T-cell (primary cell): ENCODE data around the gene CDO1. TPM values are rescaled to one million over a fixed set of nuclear protein-coding genes. Genes with fewer than 3 reads are reported as not detected.

Source experiments
- ATAC-seq, 4 experiments: fragments of 200-7000 bp in 3 of 4; fragments of 150-1000 bp in 1 of 4; cut with Tn5 transposase; replicated peaks in 1 of 4; 1 replicate in 3 of 4; 2 replicates in 1 of 4; pipeline ENCODE4 v1.10.0; 2021; ENCODE audit warnings: moderate library complexity in 3 of 4, mild to moderate bottlenecking in 2 of 4, moderate number of reproducible peaks in 1 of 4
- CTCF ChIA-PET, 2 donors: fragments of 300-600 bp; sonication (Branson Sonifier 250); formaldehyde crosslinking; loops; one replicate each; lab custom pipeline; 2022; ENCODE audit warnings: antibody characterized with exemption in 2 of 2; lab: Charles Lee
- POLR2A ChIA-PET, 2 donors: fragments of 300-600 bp; sonication (Branson Sonifier 250); formaldehyde crosslinking; loops; one replicate each; lab custom pipeline; 2022; ENCODE audit warnings: antibody characterized with exemption in 2 of 2; lab: Charles Lee
- DNase-seq, 35 experiments: peaks; one replicate each; pipeline versions ENCODE4 v3.0.0 to v3.0.0-alpha.2; 2013 to 2023
- H3K27ac ChIP-seq: one replicate; pipeline ENCODE4 v1.5.1; 2013; ENCODE audit warnings: low read length
- H3K27me3 ChIP-seq, 2 experiments: replicated peaks in 1 of 2; 1 replicate in 1 of 2; 2 replicates in 1 of 2; pipeline versions ENCODE4 v1.6.1 to v1.7.0; 2013; ENCODE audit warnings: low read length in 1 of 2, mixed read lengths in 1 of 2; ENCODE audit not compliant: control insufficient read depth in 2 of 2, insufficient read depth in 2 of 2; ENCODE audit errors: extremely low read depth in 1 of 2
- H3K36me3 ChIP-seq, 2 donors: 1 replicate in 1 of 2; 2 replicates in 1 of 2; pipeline versions ENCODE4 v1.6.1 to v1.7.0; 2013; ENCODE audit warnings: low read length in 1 of 2; ENCODE audit not compliant: control insufficient read depth in 2 of 2, insufficient read depth in 1 of 2; ENCODE audit errors: extremely low read depth in 1 of 2
- H3K4me1 ChIP-seq, 2 experiments: 1 replicate in 1 of 2; 2 replicates in 1 of 2; pipeline versions ENCODE4 v1.6.1 to v1.7.0; 2013; ENCODE audit warnings: low read length in 2 of 2, mixed read lengths in 1 of 2; ENCODE audit not compliant: insufficient read depth in 2 of 2, control insufficient read depth in 1 of 2; ENCODE audit errors: extremely low read depth in 1 of 2
- H3K4me3 ChIP-seq, 2 donors: 1 replicate in 1 of 2; 2 replicates in 1 of 2; pipeline versions ENCODE4 v1.5.1 to v1.7.0; 2013; ENCODE audit warnings: mild to moderate bottlenecking in 2 of 2, low read length in 1 of 2, moderate library complexity in 1 of 2; ENCODE audit not compliant: control insufficient read depth in 1 of 2; ENCODE audit errors: extremely low read depth in 1 of 2
- H3K9me3 ChIP-seq: 2 replicates; pipeline ENCODE4 v1.7.0; 2013
- H3K27ac Mint-ChIP-seq, 2 donors: one replicate each; pipeline ENCODE4 v1.8.0; 2020 to 2021; ENCODE audit warnings: mild to moderate bottlenecking in 2 of 2, mixed read lengths in 2 of 2
- H3K27me3 Mint-ChIP-seq, 2 donors: one replicate each; pipeline ENCODE4 v1.8.0; 2021 to 2022; ENCODE audit warnings: mixed read lengths in 2 of 2
- H3K36me3 Mint-ChIP-seq: one replicate; pipeline ENCODE4 v1.8.0; 2021; ENCODE audit warnings: mixed read lengths
- H3K4me1 Mint-ChIP-seq, 3 donors: one replicate each; pipeline ENCODE4 v1.8.0; 2020 to 2022; ENCODE audit warnings: mixed read lengths in 3 of 3, mild to moderate bottlenecking in 1 of 3
- H3K4me3 Mint-ChIP-seq, 3 donors: one replicate each; pipeline ENCODE4 v1.8.0; 2020 to 2022; ENCODE audit warnings: mild to moderate bottlenecking in 3 of 3, mixed read lengths in 3 of 3, moderate library complexity in 3 of 3
- H3K9me3 Mint-ChIP-seq, 3 donors: one replicate each; pipeline ENCODE4 v1.8.0; 2020 to 2022; ENCODE audit warnings: mixed read lengths in 3 of 3
- WGBS: methylation state at CpG from one replicate; pipeline ENCODE4 v1.1.5; 2013; ENCODE audit warnings: missing lambda C conversion rate; ENCODE audit not compliant: insufficient coverage; 5-methylcytosine and 5-hydroxymethylcytosine counted together
- total RNA-seq, 35 experiments: library from RNA in 6 of 35; stranded (reverse) in 6 of 35; fragments of 120-200 nt in 1 of 35; gene quantifications; one replicate each; pipeline versions ENCODE4 v1.2.1 to v1.2.4 and lab custom pipeline; 2013 to 2026

Gene CDO1
- total RNA-seq, 5 donors from 2014 or later (not counting 1 experiment from before 2014, with no cell fraction given): 0.23 to 0.82 TPM; not detected in 3

DNA sequence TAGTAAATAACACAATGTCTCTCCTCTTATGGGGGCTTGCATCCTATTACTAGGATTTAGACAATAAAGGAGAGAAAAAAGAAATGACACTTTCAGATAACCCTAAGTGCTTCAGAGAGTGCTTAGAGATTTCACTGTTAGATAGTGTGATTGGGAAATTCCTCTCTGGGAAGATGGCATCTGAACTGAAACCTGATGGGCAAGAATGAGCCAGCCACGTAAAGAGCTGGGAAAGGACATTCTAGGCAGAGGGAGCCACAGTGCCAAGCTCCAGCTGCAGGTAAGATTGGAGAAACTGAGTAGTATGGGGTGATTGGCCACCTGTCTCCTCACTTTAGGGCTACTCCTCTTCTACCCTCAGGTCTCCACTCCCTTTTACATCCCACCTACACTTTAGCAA, 14.5 kb downstream of the CDO1 start:
- H3K9me3 Mint-ChIP-seq: no peaks in the 10 kb centered on the region
- peaks cover 2 to 36% of the 10 kb centered on the region in 2 donors for H3K27me3 Mint-ChIP-seq
- ATAC-seq (no peak), DNase-seq (no peak)
- Histone ChIP-seq H3K27me3 (peaks cover 0 to 2% of the 10 kb centered on the region in 2 experiments), H3K4me1 (no peaks in the 10 kb centered on the region), H3K27ac (no peak overlapping the region), H3K4me3 (no peak overlapping the region), H3K9me3 (no peaks in the 10 kb centered on the region), H3K36me3 (no peaks in the 10 kb centered on the region)
- WGBS: 0% methylated on average over 1 of the region's 1 CpG
- ChIA-PET POLR2A (no interaction called here), CTCF (no interaction called here)
- no peaks in the 10 kb centered on the region for H3K36me3 Mint-ChIP-seq
- no peak overlapping the region for H3K4me3 Mint-ChIP-seq
- no peak overlapping the region for H3K27ac Mint-ChIP-seq
- H3K4me1 Mint-ChIP-seq: no peaks in the 10 kb centered on the region

DNA sequence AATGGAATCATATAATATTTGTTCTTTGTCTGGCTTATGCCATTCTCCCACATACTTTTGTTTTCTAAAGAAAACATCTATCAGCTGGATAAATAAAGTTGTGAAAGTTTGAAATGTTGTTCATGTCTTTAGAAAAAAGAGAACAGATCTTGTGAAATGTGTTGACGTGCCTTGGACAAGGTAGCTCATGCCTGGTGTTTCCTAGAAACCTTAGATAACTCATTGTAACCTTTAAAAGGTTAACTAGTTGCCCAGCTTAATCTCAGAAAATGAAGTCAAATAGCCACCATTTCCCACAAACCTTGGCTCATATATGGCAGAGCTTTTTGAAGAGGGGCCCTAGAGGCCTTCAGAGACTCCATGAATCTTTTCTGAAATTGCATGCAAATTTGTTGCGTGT, 15.3 kb downstream of the CDO1 start:
- H3K4me1 Mint-ChIP-seq: no peaks in the 10 kb centered on the region
- no peaks in the 10 kb centered on the region for H3K4me1 ChIP-seq
- peaks cover 4 to 41% of the 10 kb centered on the region in 2 donors for H3K27me3 Mint-ChIP-seq
- no peak overlapping the region for H3K4me3 Mint-ChIP-seq
- H3K36me3 Mint-ChIP-seq: no peaks in the 10 kb centered on the region
- H3K4me3 ChIP-seq: no peak overlapping the region
- H3K27me3 ChIP-seq: peaks cover 0 to 2% of the 10 kb centered on the region in 2 experiments
- CTCF ChIA-PET: no interaction called here
- WGBS: no CpG with 5 or more reads among the region's 2 CpGs
- H3K27ac Mint-ChIP-seq: no peak overlapping the region
- H3K9me3 ChIP-seq: no peaks in the 10 kb centered on the region
- H3K36me3 ChIP-seq: no peaks in the 10 kb centered on the region
- no peak overlapping the region for H3K27ac ChIP-seq
- DNase-seq (no peak), ATAC-seq (no peak)
- POLR2A ChIA-PET: no interaction called here
- no peaks in the 10 kb centered on the region for H3K9me3 Mint-ChIP-seq

DNA sequence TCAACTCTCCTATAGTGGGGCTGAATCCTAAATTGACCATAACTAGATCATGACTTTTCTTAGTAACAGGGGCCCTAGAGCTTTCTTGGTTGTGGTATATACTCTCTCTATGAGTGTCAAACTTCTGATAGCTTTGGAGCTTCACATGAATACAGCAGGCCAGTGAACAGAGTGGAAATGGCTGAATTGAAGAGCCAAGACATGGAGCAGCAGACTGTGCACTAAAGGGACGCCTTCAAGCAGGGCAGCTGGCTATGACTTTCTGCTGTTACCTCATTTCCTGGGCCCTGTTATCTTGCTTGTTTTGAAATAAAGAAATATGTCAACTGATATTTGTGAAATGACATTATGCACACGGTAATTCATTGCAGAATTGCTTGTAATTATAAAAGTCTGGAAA, 16.4 kb downstream of the CDO1 start:
- no peak overlapping the region for H3K27ac ChIP-seq
- H3K9me3 ChIP-seq: no peaks in the 10 kb centered on the region
- 89% methylated on average over 1 of the region's 2 CpGs for WGBS
- no peaks in the 10 kb centered on the region for H3K36me3 Mint-ChIP-seq
- POLR2A ChIA-PET: no interaction called here
- H3K4me3 Mint-ChIP-seq: no peak overlapping the region
- H3K9me3 Mint-ChIP-seq: no peaks in the 10 kb centered on the region
- H3K27ac Mint-ChIP-seq: no peak overlapping the region
- peaks cover 4 to 41% of the 10 kb centered on the region in 2 donors for H3K27me3 Mint-ChIP-seq
- DNase-seq (no peak), ATAC-seq (no peak)
- no peaks in the 10 kb centered on the region for H3K36me3 ChIP-seq
- no peaks in the 10 kb centered on the region for H3K4me1 ChIP-seq
- H3K27me3 ChIP-seq: peaks cover 0 to 2% of the 10 kb centered on the region in 2 experiments
- H3K4me1 Mint-ChIP-seq: no peaks in the 10 kb centered on the region
- no peak overlapping the region for H3K4me3 ChIP-seq
- CTCF ChIA-PET: no interaction called here

- Histone ChIP-seq H3K4me1 (no peaks in the 10 kb centered on the region), H3K4me3 (no peak overlapping the region), H3K36me3 (no peaks in the 10 kb centered on the region), H3K9me3 (no peaks in the 10 kb centered on the region), H3K27me3 (peaks cover 0 to 2% of the 10 kb centered on the region in 2 experiments), H3K27ac (no peak overlapping the region)
- CTCF ChIA-PET: no interaction called here
- H3K4me3 Mint-ChIP-seq: no peak overlapping the region
- no peaks in the 10 kb centered on the region for H3K36me3 Mint-ChIP-seq
- ATAC-seq (no peak), DNase-seq (no peak)
- H3K27me3 Mint-ChIP-seq: peaks cover 4 to 37% of the 10 kb centered on the region in 2 donors
- no peaks in the 10 kb centered on the region for H3K4me1 Mint-ChIP-seq
- WGBS: 60% methylated on average over 1 of the region's 2 CpGs
- H3K27ac Mint-ChIP-seq: no peak overlapping the region
- POLR2A ChIA-PET: no interaction called here
- H3K9me3 Mint-ChIP-seq: no peaks in the 10 kb centered on the region
These were observed 18.2 kb downstream of the CDO1 start for GRCh38 chr5:115798252-115798651.

DNA sequence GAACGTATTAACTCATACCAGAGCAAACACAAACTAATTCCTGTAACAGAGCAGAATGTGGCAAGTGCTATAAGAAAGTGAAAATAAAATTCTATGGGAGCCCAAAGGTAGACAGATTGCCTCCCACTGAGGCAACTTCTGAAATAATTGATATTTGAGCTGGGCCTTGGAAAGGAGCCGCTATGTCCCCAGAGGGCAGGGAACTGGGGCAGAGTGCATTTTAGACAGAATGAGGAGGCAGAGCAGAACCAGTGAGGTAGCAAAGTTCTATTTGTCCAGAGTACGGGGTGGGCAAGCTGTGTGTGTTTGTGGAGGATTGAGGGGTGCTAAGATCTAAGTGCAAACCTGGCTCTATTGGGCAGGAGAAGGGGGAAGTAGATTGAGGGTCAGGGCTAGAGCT, 19.8 kb downstream of the CDO1 start:
- Histone ChIP-seq H3K4me1 (no peaks in the 10 kb centered on the region), H3K36me3 (no peaks in the 10 kb centered on the region), H3K27me3 (no peaks in the 10 kb centered on the region), H3K9me3 (no peaks in the 10 kb centered on the region), H3K4me3 (no peak overlapping the region), H3K27ac (no peak overlapping the region)
- no peak for ATAC-seq
- no peak overlapping the region for H3K27ac Mint-ChIP-seq
- CTCF ChIA-PET: interaction anchor here in 1 of 2 donors (0.6 kb wide), 1 partner anchor 39 kb away, joined by 3 read pairs; no protein-coding TSS in a partner anchor
- no peaks in the 10 kb centered on the region for H3K9me3 Mint-ChIP-seq
- no peak for DNase-seq
- POLR2A ChIA-PET: no interaction called here
- no peaks in the 10 kb centered on the region for H3K4me1 Mint-ChIP-seq
- H3K27me3 Mint-ChIP-seq: peaks cover 15 to 38% of the 10 kb centered on the region in 2 donors
- H3K4me3 Mint-ChIP-seq: no peak overlapping the region
- no peaks in the 10 kb centered on the region for H3K36me3 Mint-ChIP-seq
- 67% methylated on average over 2 of the region's 3 CpGs for WGBS

DNA sequence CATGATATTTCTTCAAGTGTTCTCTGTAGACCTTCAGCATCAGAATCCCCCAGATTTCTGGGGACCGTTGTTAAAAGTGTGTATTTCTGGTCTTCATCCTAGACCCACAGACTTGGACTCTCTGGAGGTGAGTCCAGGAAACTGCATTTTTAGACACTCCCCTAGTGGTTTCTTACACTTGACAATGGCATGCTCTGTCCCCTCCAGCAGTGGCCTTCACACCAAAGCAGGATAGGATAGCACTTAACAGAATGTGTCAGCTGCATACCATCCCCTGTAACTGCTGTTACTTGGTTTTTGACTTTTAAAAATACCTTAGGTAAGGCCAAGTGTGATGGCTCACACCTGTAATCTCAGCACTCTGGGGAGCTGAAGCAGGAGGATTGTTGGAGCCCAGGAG, 20.8 kb downstream of the CDO1 start:
- Mint-ChIP-seq H3K4me3 (no peak overlapping the region), H3K9me3 (no peaks in the 10 kb centered on the region), H3K27ac (no peak overlapping the region), H3K4me1 (no peaks in the 10 kb centered on the region), H3K27me3 (peaks cover 22 to 41% of the 10 kb centered on the region in 2 donors), H3K36me3 (no peaks in the 10 kb centered on the region)
- no peak overlapping the region for H3K4me3 ChIP-seq
- ChIA-PET CTCF (no interaction called here), POLR2A (no interaction called here)
- no peaks in the 10 kb centered on the region for H3K9me3 ChIP-seq
- ATAC-seq (no peak), DNase-seq (no peak)
- H3K27ac ChIP-seq: no peak overlapping the region
- H3K36me3 ChIP-seq: no peaks in the 10 kb centered on the region
- H3K27me3 ChIP-seq: peaks cover 0 to 3% of the 10 kb centered on the region in 2 experiments
- no peaks in the 10 kb centered on the region for H3K4me1 ChIP-seq
- no CpG with 5 or more reads among the region's 1 CpG for WGBS

GRCh38 chr5:115788440-115788839, 28.0 kb downstream of the CDO1 start:
- H3K4me1 ChIP-seq: no peaks in the 10 kb centered on the region

More at GRCh38 chr5:115788440-115788839, 28.0 kb downstream of the CDO1 start:
- DNase-seq: no peak
- ChIA-PET POLR2A (interaction anchor here (0.6 kb wide), 2 partner anchors 19 to 146 kb away, joined by 3 to 6 read pairs; no protein-coding TSS in a partner anchor), CTCF (no interaction called here)
- Mint-ChIP-seq H3K4me3 (no peak overlapping the region), H3K27ac (no peak overlapping the region), H3K27me3 (peaks cover 57 to 59% of the 10 kb centered on the region in 2 donors), H3K9me3 (peaks cover 0 to 8% (median 4%) of the 10 kb centered on the region in 3 donors), H3K36me3 (no peaks in the 10 kb centered on the region), H3K4me1 (no peaks in the 10 kb centered on the region)
- Histone ChIP-seq H3K36me3 (no peaks in the 10 kb centered on the region), H3K4me3 (no peak overlapping the region), H3K27me3 (peaks cover 2 to 6% of the 10 kb centered on the region in 2 experiments), H3K9me3 (no peaks in the 10 kb centered on the region), H3K27ac (no peak overlapping the region)
- ATAC-seq: no peak
- WGBS: no CpG with 5 or more reads among the region's 1 CpG
